Fibroblast of pulmonary artery (primary cell): ENCODE data around the gene AFTPH.

Source experiments
- DNase-seq: peaks from one replicate; pipeline ENCODE4 v3.0.0-alpha.2; 2010; ENCODE audit warnings: low read depth
- H3K4me3 ChIP-seq: replicated peaks from 2 replicates; pipeline ENCODE4 v1.5.1; 2011; ENCODE audit warnings: low read depth, mild to moderate bottlenecking, control low read depth, low read length, moderate library complexity
- CTCF ChIP-seq: IDR thresholded peaks from 2 replicates; pipeline ENCODE4 v1.5.1; 2011; ENCODE audit warnings: mild to moderate bottlenecking, control low read depth, low read length, inconsistent platforms; ENCODE audit errors: missing control alignments

Gene AFTPH

GRCh38 chr2:64488050-64488974, 35.8 kb upstream of the AFTPH start:
- TF ChIP-seq CTCF, result peak; percentile 93
- DNase-seq, result peak; percentile 75
- no peak overlapping the region for H3K4me3 ChIP-seq

GRCh38 chr2:64489081-64489751, 34.9 kb upstream of the AFTPH start:
- no peak for DNase-seq
- no peak overlapping the region for H3K4me3 ChIP-seq
- no peak for TF ChIP-seq CTCF

GRCh38 chr2:64491426-64491825, 32.7 kb upstream of the AFTPH start:
- H3K4me3 ChIP-seq, result no peak overlapping the region
- peak; percentile 40 for DNase-seq
- no peak for TF ChIP-seq CTCF

GRCh38 chr2:64492272-64492671, 31.9 kb upstream of the AFTPH start:
- peak; percentile 22 for DNase-seq
- H3K4me3 ChIP-seq, result no peak overlapping the region
- no peak for TF ChIP-seq CTCF

GRCh38 chr2:64492821-64493220, 31.3 kb upstream of the AFTPH start:
- no peak for TF ChIP-seq CTCF
- H3K4me3 ChIP-seq, result no peak overlapping the region
- no peak for DNase-seq

- no peak for DNase-seq
- TF ChIP-seq CTCF, result no peak
- H3K4me3 ChIP-seq, result no peak overlapping the region
Observed at GRCh38 chr2:64493788-64494187, 30.3 kb upstream of the AFTPH start.
